Right lobe of liver (tissue), 6 donors: ENCODE data around the gene PPP1CA. TPM values are rescaled to one million over a fixed set of nuclear protein-coding genes. Genes with fewer than 3 reads are reported as not detected.

ENCODE experiments used
- ATAC-seq, 4 donors: fragments of 200-7000 bp; cut with Tn5 transposase; one replicate each; pipeline ENCODE4 v1.9.1; 2020; ENCODE audit warnings: mild to moderate bottlenecking in 4 of 4, moderate library complexity in 4 of 4
- DNase-seq, 3 donors: peaks; one replicate each; pipeline ENCODE4 v3.0.0-alpha.2; 2020
- H3K27ac ChIP-seq, 3 donors: fragments of 200-600 bp; one replicate each; pipeline ENCODE4 v1.8.0; 2022
- H3K27me3 ChIP-seq, 2 donors: fragments of 200-600 bp; one replicate each; pipeline ENCODE4 v1.8.0; 2022
- H3K36me3 ChIP-seq, 4 donors: fragments of 200-600 bp; sonication (generic) in 1 of 4; one replicate each; pipeline versions ENCODE4 v1.5.1 to v1.8.0; 2017 to 2022; ENCODE audit warnings: control low read depth in 1 of 4
- H3K4me1 ChIP-seq, 4 donors: fragments of 200-600 bp; sonication (generic) in 1 of 4; one replicate each; pipeline versions ENCODE4 v1.5.1 to v1.8.0; 2017 to 2022; ENCODE audit warnings: control low read depth in 1 of 4
- H3K4me3 ChIP-seq, 3 donors: fragments of 200-600 bp; one replicate each; pipeline ENCODE4 v1.8.0; 2022
- H3K9me3 ChIP-seq, 4 donors: fragments of 200-600 bp; sonication (generic) in 1 of 4; one replicate each; pipeline versions ENCODE4 v1.5.1 to v1.8.0; 2017 to 2022; ENCODE audit warnings: control low read depth in 1 of 4
- CTCF ChIP-seq, 4 donors: fragments of 200-600 bp in 3 of 4; fragments of 450-650 bp in 1 of 4; IDR thresholded peaks; one replicate each; pipeline versions ENCODE4 v1.5.1 to v1.8.0; 2016 to 2022; ENCODE audit warnings: antibody characterized with exemption in 4 of 4, mild to moderate bottlenecking in 2 of 4
- POLR2A ChIP-seq: fragments of 450-650 bp; IDR thresholded peaks from one replicate; pipeline ENCODE4 v1.6.1; 2017; ENCODE audit warnings: antibody characterized with exemption, mild to moderate bottlenecking
- WGBS: methylation state at CpG from one replicate; pipeline ENCODE4 v1.1.6; 2018; ENCODE audit warnings: low coverage, low lambda C conversion rate; ENCODE audit not compliant: insufficient coverage; ENCODE audit errors: missing lambda C conversion rate; 5-methylcytosine and 5-hydroxymethylcytosine counted together
- intact Hi-C, 2 donors: fragments of 100-400 bp; cut with DNase I; formaldehyde crosslinking; loops; one replicate each; pipeline versions ENCODE4 v1.11.2 to v1.14.1; 2022
- total RNA-seq, 6 experiments: library from RNA; depleted of rRNA in 2 of 6; stranded (reverse); fragments of >200 nt in 2 of 6; fragmentation: NEBNext Ultra II Directional in 3 of 6; extraction: Animal tissue kit (Norgen Biotek cat#: 25700) in 3 of 6; gene quantifications; one replicate each; pipeline versions ENCODE4 v1.1.0 to v1.2.4, GENCODE V29; 2016 to 2023
- donor health status: DM: no; HTN: yes; CAD: no.
- donor health status: DM: no; HTN: no; CAD: no.
- donor health status: DM: no; HTN: no; CAD: no.
- donor health status: DM: no; HTN: yes; CAD: no.
- donor health status: DM: no; HTN: yes; CAD: no.

PPP1CA gene
- total RNA-seq, 6 experiments from 2014 or later: 64.2 to 102 (median 71.1) TPM

GRCh38 chr11:67437082-67437808, 35.6 kb upstream of the PPP1CA start, which contains the start of gene PTPRCAP:
Gene PTPRCAP, minus strand, starts transcription at chr11:67437682. Its CDS starts 63 bp downstream, at chr11:67437619.
- H3K27ac ChIP-seq: no peak within 1 kb of the TSS
- 65% methylated on average over 8 of the region's 26 CpGs for WGBS
- no peak for TF ChIP-seq POLR2A
- peaks cover 0 to 2% (median 0%) of the 10 kb centered on the region in 4 donors for H3K4me1 ChIP-seq
- DNase-seq: peak in 1 of 3 donors; percentile 35
- ATAC-seq: peak; percentile 3 to 30 (median 12)
- intact Hi-C loops: no loop called here
- H3K36me3 ChIP-seq: peaks cover 0 to 38% (median 11%) of the 10 kb centered on the region in 4 donors
- H3K27me3 ChIP-seq: no peaks in the 10 kb centered on the region
- no peaks in the 10 kb centered on the region for H3K9me3 ChIP-seq
- H3K4me3 ChIP-seq: peak within 1 kb of the TSS in 2 of 3 donors; percentile 11 to 27

- H3K27ac ChIP-seq: no peak overlapping the region
- H3K4me1 ChIP-seq: no peaks in the 10 kb centered on the region
- DNase-seq (no peak), ATAC-seq (peak; percentile 3 to 21 (median 14))
- peak overlapping the region in 1 of 3 donors; percentile 27 for H3K4me3 ChIP-seq
- TF ChIP-seq POLR2A (no peak), CTCF (IDR thresholded peaks at IDR 0.05) (no peak)
- H3K36me3 ChIP-seq: peaks cover 0 to 43% (median 11%) of the 10 kb centered on the region in 4 donors
- WGBS: 38% methylated on average over 6 of the region's 6 CpGs
- intact Hi-C loops: no loop called here
- no peaks in the 10 kb centered on the region for H3K9me3 ChIP-seq
- H3K27me3 ChIP-seq: no peaks in the 10 kb centered on the region
Observed at GRCh38 chr11:67436459-67437081, 34.9 kb upstream of the PPP1CA start.

- DNase-seq (no peak), ATAC-seq (no peak)
- Histone ChIP-seq H3K9me3 (no peaks in the 10 kb centered on the region), H3K4me3 (no peak overlapping the region), H3K27me3 (no peaks in the 10 kb centered on the region), H3K27ac (no peak overlapping the region), H3K36me3 (peaks cover 0 to 47% (median 11%) of the 10 kb centered on the region in 4 donors), H3K4me1 (no peaks in the 10 kb centered on the region)
- WGBS: 75% methylated on average over 9 of the region's 38 CpGs
- intact Hi-C loops: no loop called here
- no peak for TF ChIP-seq POLR2A
- TF ChIP-seq CTCF (IDR thresholded peaks at IDR 0.05): no peak
Observed at GRCh38 chr11:67435727-67436458, 34.2 kb upstream of the PPP1CA start.

- no peak for ATAC-seq
- intact Hi-C loops: no loop called here
- WGBS: 69% methylated on average over 2 of the region's 26 CpGs
- Histone ChIP-seq H3K27me3 (no peaks in the 10 kb centered on the region), H3K4me1 (no peaks in the 10 kb centered on the region), H3K4me3 (no peak overlapping the region), H3K36me3 (peaks cover 0 to 52% (median 11%) of the 10 kb centered on the region in 4 donors), H3K27ac (no peak overlapping the region), H3K9me3 (no peaks in the 10 kb centered on the region)
- DNase-seq: no peak
- TF ChIP-seq CTCF (IDR thresholded peaks at IDR 0.05) (no peak), POLR2A (no peak)
Observed at GRCh38 chr11:67435031-67435726, 33.5 kb upstream of the PPP1CA start.
